Endothelial cell of umbilical vein (primary cell): ENCODE data around the gene AHCY.

Experiments used
- CTCF ChIP-seq, 2 donors: IDR thresholded peaks; 1 replicate in 1 of 2; 2 replicates in 1 of 2; pipeline ENCODE4 v1.5.1; 2011; ENCODE audit warnings: low read length in 2 of 2, mild to moderate bottlenecking in 2 of 2, moderate library complexity in 2 of 2, control low read depth in 1 of 2, inconsistent platforms in 1 of 2, low read depth in 1 of 2; ENCODE audit not compliant: insufficient read depth in 1 of 2; ENCODE audit errors: extremely low read depth in 1 of 2
- EZH2 ChIP-seq: IDR thresholded peaks from 2 replicates; pipeline ENCODE4 v1.6.1; 2012; ENCODE audit warnings: borderline replicate concordance, low read depth, mild to moderate bottlenecking, moderate library complexity, low read length, inconsistent platforms; ENCODE audit not compliant: severe bottlenecking
- POLR2A ChIP-seq: IDR thresholded peaks from 2 replicates; pipeline ENCODE4 v1.6.1; 2012; ENCODE audit warnings: low read depth, mild to moderate bottlenecking, control low read depth, low read length
- POLR2AphosphoS5 ChIP-seq: IDR thresholded peaks from 2 replicates; pipeline ENCODE4 v1.6.1; 2012; ENCODE audit warnings: low read depth, mild to moderate bottlenecking, control low read depth, low read length, moderate library complexity; ENCODE audit not compliant: insufficient read depth

GRCh38 chr20:34268145-34268544 lies 35.0 kb downstream of the AHCY start:
- TF ChIP-seq CTCF (IDR thresholded peaks at IDR 0.05; ENCODE audit: extremely low read depth in 1 of 2, insufficient read depth in 1 of 2, low read depth in 1 of 2, low read length in 2 of 2) (no peak), POLR2A (no peak), EZH2 (no peak), POLR2AphosphoS5 (no peak)
